Transverse colon (tissue), 3 donors: ENCODE data around the gene RMI2.

Experiments
- CTCF ChIP-seq, 5 experiments: fragments of 200-600 bp in 3 of 5; fragments of 450-650 bp in 2 of 5; sonication (generic) in 3 of 5; IDR thresholded peaks; 1 replicate in 2 of 5; 2 replicates in 3 of 5; pipeline ENCODE4 v1.5.1; 2016 to 2017; ENCODE audit warnings: antibody characterized with exemption in 5 of 5, inconsistent platforms in 3 of 5, mild to moderate bottlenecking in 2 of 5, moderate library complexity in 1 of 5
- EP300 ChIP-seq: sonication (generic); formaldehyde crosslinking; IDR thresholded peaks from one replicate; pipeline ENCODE4 v1.6.1; 2017; ENCODE audit warnings: antibody characterized with exemption, low read depth

GRCh38 chr16:11303405-11304138 is 41.7 kb upstream of the RMI2 start:
- TF ChIP-seq CTCF (IDR thresholded peaks at IDR 0.05), result no peak
- TF ChIP-seq EP300, result no peak
